C4-2B (cell line): ENCODE results near the gene GMEB2.

Experiments used
- H3K27ac ChIP-seq: fragments of 450-650 bp; 2 replicates; pipeline ENCODE4 v1.5.1; 2017
- ZFX ChIP-seq: fragments of 450-650 bp; IDR thresholded peaks from 2 replicates; pipeline ENCODE4 v1.6.1; 2017
- TF ChIP-seq, protein P1 (sequence below): fragments of 450-650 bp; conservative IDR thresholded peaks from 2 replicates; pipeline ENCODE4 v1.5.1; 2017; ENCODE audit warnings: mild to moderate bottlenecking

Gene GMEB2

DNA sequence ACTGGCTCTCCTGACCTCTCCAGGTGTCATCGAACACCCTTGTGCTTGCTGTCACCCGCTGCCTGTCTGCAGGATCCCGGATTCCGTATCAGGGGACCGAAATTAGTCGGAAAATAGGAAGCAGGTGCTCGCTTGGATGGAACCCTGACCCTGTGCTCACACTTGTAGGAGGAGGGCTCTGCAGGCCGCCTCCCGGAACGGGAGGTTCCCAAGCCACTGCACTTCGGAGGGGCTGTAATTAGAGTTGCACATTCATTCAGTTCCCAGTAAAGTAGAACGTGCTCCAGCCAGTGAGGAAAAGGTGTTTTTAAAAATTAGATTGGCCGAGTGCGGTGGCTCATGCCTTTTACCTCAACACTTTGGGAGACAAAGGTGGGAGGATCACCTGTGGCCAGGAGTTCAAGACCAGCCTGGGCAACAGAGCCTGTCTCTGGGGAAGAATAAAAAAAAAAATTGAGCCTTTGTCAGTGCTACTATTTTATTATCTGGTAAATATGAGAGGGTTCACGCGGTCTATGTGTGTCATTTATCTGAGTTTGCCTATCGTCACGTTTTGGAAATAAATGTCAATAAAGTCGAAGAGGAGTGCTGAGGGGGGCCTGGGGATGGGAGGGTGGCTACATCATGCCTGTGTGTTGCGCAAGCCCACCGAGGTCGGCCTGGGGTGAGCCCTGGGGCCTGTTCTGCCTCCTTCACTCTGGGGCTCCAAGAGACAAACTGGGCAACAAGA, 1.5 kb upstream of the GMEB2 start:
- no peak for TF ChIP-seq ZFX
- TF ChIP-seq, protein P1, sequence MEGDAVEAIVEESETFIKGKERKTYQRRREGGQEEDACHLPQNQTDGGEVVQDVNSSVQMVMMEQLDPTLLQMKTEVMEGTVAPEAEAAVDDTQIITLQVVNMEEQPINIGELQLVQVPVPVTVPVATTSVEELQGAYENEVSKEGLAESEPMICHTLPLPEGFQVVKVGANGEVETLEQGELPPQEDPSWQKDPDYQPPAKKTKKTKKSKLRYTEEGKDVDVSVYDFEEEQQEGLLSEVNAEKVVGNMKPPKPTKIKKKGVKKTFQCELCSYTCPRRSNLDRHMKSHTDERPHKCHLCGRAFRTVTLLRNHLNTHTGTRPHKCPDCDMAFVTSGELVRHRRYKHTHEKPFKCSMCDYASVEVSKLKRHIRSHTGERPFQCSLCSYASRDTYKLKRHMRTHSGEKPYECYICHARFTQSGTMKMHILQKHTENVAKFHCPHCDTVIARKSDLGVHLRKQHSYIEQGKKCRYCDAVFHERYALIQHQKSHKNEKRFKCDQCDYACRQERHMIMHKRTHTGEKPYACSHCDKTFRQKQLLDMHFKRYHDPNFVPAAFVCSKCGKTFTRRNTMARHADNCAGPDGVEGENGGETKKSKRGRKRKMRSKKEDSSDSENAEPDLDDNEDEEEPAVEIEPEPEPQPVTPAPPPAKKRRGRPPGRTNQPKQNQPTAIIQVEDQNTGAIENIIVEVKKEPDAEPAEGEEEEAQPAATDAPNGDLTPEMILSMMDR: no peak
- peak overlapping the region; percentile 99 for H3K27ac ChIP-seq

DNA sequence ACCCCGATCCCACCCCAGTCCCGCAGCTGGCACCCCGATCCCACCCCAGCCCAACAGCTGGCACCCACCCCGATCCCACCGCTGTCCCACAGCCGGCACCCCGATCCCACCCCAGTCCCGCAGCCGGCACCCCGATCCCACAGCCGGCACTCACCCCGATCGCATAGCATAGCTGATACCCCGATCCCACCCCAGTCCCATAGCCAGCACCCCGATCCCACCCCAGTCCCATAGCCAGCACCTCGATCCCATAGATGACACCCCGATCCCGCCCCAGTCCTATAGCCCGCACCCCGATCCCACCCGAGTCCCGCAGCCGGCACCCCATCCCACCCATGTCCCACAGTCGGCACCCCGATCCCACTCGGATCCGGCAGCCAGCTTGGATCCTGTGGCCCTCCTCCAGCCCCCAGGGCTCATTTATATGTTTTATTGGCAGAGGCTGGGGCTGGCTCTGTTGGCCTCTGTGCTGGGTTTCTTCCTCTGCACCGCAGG, 897 bp upstream of the GMEB2 start:
- TF ChIP-seq, protein P1: no peak
- no peak for TF ChIP-seq ZFX
- H3K27ac ChIP-seq: peak overlapping the region; percentile 99

DNA sequence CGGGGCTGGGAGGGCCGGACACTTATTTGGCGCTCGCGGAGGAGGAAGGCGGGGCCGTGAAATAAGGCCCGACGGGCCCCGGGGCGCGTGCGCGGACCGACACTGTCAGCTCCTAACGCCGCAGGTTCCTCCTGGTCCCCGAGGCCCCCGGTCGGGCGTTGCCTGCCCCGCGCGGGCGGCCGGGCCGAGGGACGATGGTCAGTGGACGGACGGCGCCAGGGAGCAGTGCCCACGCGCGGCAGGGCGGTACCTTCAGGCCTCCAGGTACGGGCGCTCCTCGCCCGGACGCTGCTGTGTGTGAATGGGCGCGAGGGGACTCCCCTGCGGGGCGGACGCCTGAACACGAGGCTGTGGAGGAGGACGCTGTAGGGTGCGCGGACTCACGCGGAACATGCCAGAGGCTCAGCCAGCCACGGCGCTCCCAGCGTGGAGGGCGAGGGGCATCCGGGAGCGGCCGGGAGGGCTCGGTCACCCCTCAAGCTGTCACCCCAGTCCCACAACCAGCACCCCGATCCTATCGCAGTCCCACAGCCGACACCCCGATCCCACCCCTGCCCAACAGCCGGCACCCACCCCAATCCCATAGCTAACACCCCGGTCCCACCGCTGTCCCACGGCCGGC, 339 bp upstream of the GMEB2 start:
- TF ChIP-seq ZFX: peak; percentile 46; the same call in 1 of the 2 replicates
- TF ChIP-seq, protein P1: no peak
- peak overlapping the region; percentile 99 for H3K27ac ChIP-seq

GRCh38 chr20:63625771-63626423, 1.0 kb downstream of the GMEB2 start:
- no peak for TF ChIP-seq ZFX
- TF ChIP-seq, protein P1: no peak
- peak overlapping the region; percentile 99 for H3K27ac ChIP-seq

GRCh38 chr20:63624486-63624885, 2.4 kb downstream of the GMEB2 start:
- no peak for TF ChIP-seq ZFX
- TF ChIP-seq, protein P1: no peak
- no peak overlapping the region for H3K27ac ChIP-seq

- H3K27ac ChIP-seq: no peak overlapping the region
- TF ChIP-seq, protein P1: no peak
- TF ChIP-seq ZFX: no peak
Observed at GRCh38 chr20:63622732-63623131, 4.2 kb downstream of the GMEB2 start.

DNA sequence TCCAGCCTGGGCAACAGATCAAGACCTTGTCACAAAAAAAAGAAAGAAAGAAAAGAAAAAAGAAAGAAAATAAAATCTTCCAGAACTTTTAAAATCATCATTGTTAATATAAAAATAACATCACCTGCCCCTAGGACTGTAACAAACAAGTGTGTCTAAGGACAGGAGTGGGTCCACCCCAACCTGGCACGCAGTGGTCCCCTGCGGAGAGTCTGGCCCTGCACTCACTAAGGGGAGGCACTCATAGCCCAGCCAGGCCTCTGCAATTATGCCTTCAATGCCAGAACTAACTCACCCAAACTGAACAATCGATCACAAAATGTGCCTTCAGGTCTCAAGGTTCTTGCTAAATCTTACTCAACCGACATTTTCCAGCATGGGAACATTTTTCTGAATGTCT, 4.8 kb downstream of the GMEB2 start:
- H3K27ac ChIP-seq: no peak overlapping the region
- TF ChIP-seq ZFX: no peak
- TF ChIP-seq, protein P1: no peak
